B cell (primary cell): ENCODE data around the gene HIPK2.

ENCODE experiments used
- EZH2 ChIP-seq: IDR thresholded peaks from 2 replicates; pipeline ENCODE4 v1.6.1; 2012; ENCODE audit warnings: borderline replicate concordance, low read depth, mild to moderate bottlenecking, moderate library complexity, low read length; ENCODE audit not compliant: insufficient read depth, poor library complexity, severe bottlenecking
- TF ChIP-seq, protein P1 (sequence below): fragments of 200-600 bp; IDR thresholded peaks from one replicate; pipeline ENCODE4 v1.8.0; 2022; ENCODE audit warnings: antibody characterized with exemption, mild to moderate bottlenecking

DNA sequence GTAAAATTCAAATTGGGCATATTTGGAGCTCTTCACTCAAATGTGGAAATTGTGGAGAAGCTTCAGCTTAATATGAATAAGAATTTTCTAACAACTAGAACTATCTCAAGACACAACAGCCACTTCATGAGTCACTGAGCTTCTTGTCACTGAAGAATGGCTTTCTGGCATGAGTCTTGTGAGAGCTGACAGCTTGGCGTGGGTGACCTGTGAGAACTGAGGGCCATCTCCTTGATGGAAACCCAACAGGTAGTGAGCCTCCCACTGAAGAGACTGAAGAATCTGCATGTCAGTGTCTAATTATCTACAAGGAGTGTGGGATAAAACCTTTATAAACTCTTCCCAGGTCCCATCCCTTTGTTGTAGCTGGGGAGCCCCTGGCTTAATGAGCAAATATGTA, 188.3 kb downstream of the HIPK2 start:
- TF ChIP-seq, protein P1, sequence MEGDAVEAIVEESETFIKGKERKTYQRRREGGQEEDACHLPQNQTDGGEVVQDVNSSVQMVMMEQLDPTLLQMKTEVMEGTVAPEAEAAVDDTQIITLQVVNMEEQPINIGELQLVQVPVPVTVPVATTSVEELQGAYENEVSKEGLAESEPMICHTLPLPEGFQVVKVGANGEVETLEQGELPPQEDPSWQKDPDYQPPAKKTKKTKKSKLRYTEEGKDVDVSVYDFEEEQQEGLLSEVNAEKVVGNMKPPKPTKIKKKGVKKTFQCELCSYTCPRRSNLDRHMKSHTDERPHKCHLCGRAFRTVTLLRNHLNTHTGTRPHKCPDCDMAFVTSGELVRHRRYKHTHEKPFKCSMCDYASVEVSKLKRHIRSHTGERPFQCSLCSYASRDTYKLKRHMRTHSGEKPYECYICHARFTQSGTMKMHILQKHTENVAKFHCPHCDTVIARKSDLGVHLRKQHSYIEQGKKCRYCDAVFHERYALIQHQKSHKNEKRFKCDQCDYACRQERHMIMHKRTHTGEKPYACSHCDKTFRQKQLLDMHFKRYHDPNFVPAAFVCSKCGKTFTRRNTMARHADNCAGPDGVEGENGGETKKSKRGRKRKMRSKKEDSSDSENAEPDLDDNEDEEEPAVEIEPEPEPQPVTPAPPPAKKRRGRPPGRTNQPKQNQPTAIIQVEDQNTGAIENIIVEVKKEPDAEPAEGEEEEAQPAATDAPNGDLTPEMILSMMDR: no peak
- TF ChIP-seq EZH2: no peak
